Measurements from ENCODE around the gene AGPAT3. TPM values are rescaled to one million over a fixed set of nuclear protein-coding genes. Genes with fewer than 3 reads are reported as not detected.

Gene AGPAT3
- total and polyA plus RNA-seq, 10 of the 15 experiments (the other 5 are each of a cell fraction or from before 2014, with no cell fraction given) = 1.2 to 110 (median 30.8) TPM

DNA sequence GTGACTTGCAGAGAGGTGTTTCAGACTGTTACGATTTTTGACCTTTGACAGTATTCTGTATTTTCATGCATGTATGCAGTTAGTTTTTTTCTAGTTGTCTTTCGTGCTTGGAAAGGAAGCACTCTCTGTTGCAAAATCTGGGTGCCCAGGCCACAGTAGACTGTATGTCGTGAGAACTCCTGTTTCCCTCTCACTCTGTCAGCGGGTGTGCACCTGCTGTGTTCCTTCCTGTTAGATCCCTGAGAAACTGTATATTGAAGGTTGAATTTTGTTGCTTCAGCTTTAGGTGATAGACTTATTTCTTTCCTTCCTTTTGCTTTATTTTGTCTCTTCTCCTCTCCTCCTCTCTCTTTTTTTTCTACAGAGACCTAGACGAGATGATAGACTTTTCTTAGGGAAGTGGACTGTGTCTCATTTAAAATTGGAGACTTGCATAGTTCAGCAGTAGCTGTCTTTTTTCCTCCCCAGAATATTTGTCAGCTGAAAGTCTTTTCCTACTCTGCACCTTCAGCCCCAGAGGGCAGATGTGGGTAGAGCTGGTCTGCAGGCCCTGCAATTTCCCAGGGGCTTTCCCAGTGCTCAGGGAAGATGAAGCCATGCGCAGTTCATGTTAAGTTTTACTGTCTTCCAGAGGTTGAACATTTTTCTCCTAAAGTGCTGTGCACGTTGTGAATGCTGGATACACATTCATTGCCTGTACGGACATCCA, 148.5 kb downstream of the AGPAT3 start:
- H3K27ac ChIP-seq (ENCODE audit: control insufficient read depth, insufficient read depth) = peak overlapping the region; percentile 79
- POLR2A ChIA-PET = interaction anchor here (0.6 to 1.9 kb wide), 7 partner anchors 8 to 209 kb away, joined by 3 to 10 read pairs (median 4); no protein-coding TSS in a partner anchor
- SMC1A ChIA-PET (ENCODE audit: uncharacterized antibody, unreplicated experiment) = interaction anchor here (0.6 to 2.6 kb wide), 9 partner anchors 10 to 158 kb away, joined by 3 to 11 read pairs (median 3); no protein-coding TSS in a partner anchor
- H3K4me1 ChIP-seq (ENCODE audit: control insufficient read depth, insufficient read depth, low read length) = peaks cover 6% of the 10 kb centered on the region
- CTCF ChIA-PET = interaction anchor here (0.6 to 2.0 kb wide), 8 partner anchors 8 to 1123 kb away, joined by 3 to 10 read pairs (median 4); no protein-coding TSS in a partner anchor
- H3K79me2 ChIP-seq (ENCODE audit: control insufficient read depth, insufficient read depth, low read length) = peaks cover 67% of the 10 kb centered on the region
- H3K9ac ChIP-seq (ENCODE audit: control insufficient read depth, insufficient read depth, low read length) = peak overlapping the region; percentile 82
- H3K4me3 ChIP-seq = peak overlapping the region; percentile 88
- H3K36me3 ChIP-seq (ENCODE audit: control insufficient read depth in 2 of 2, insufficient read depth in 2 of 2, low read length in 1 of 2) = no peaks in the 10 kb centered on the region
- ATAC-seq (peak; percentile 56), DNase-seq (ENCODE audit: low read depth, low spot score) (peak; percentile 32), FAIRE-seq (peak; percentile 59)
- no peaks in the 10 kb centered on the region for H4K20me1 ChIP-seq (ENCODE audit: control insufficient read depth, insufficient read depth)
- no peak overlapping the region for H2AFZ ChIP-seq (ENCODE audit: control insufficient read depth, low read depth, low read length)
- no peaks in the 10 kb centered on the region for H3K9me3 ChIP-seq (replicated peaks; ENCODE audit: control insufficient read depth, insufficient read depth, low read length)
- H3K4me2 ChIP-seq (ENCODE audit: control insufficient read depth, insufficient read depth) = peak overlapping the region; percentile 95
- intact Hi-C loops (cut with micrococcal nuclease; ENCODE audit: unreplicated experiment) (no loop called here), in situ Hi-C loops (cut with MboI) (no loop called here)
- BruUV-seq (replicated peaks) = TSS peak; percentile 52
- H3K27me3 ChIP-seq (replicated peaks in 1 of 2; ENCODE audit: control insufficient read depth in 2 of 2, insufficient read depth in 2 of 2, low read length in 1 of 2) = no peaks in the 10 kb centered on the region
- WGBS (ENCODE audit: insufficient coverage, insufficient replicate concordance, low lambda C conversion rate, missing lambda C conversion rate) = 1% methylated on average over 8 of the region's 8 CpGs
- RAD21 ChIA-PET (ENCODE audit: unreplicated experiment) = interaction anchor here (0.9 to 1.8 kb wide), 4 partner anchors 10 to 780 kb away, joined by 4 to 7 read pairs (median 4); no protein-coding TSS in a partner anchor
- TF ChIP-seq GABPA (IDR thresholded peaks at IDR 0.05; ENCODE audit: low read depth) (no peak), STAT1 (conservative IDR thresholded peaks at IDR 0.05) (no peak), ESRRA (IDR thresholded peaks at IDR 0.05; ENCODE audit: low read length) (no peak), EP300 (IDR thresholded peaks at IDR 0.05; ENCODE audit: borderline replicate concordance in 1 of 2, control insufficient read depth in 1 of 2, low read depth in 2 of 2, low read length in 2 of 2) (peak in 1 of 2 experiments; percentile 45; a peak in 1 of 4 replicates), CBX5 (IDR thresholded peaks at IDR 0.05; ENCODE audit: low read depth) (no peak), RUNX3 (IDR thresholded peaks at IDR 0.05; ENCODE audit: low read length) (peak; percentile 3; the same call in 1 of the 2 replicates), ETV6 (conservative IDR thresholded peaks at IDR 0.05 in 1 of 2, IDR thresholded peaks at IDR 0.05 in 1 of 2; ENCODE audit: borderline replicate concordance in 1 of 2, low read depth in 1 of 2) (no peak), ZNF622 (IDR thresholded peaks at IDR 0.05) (no peak), CREB1 (IDR thresholded peaks at IDR 0.05; ENCODE audit: low read depth) (no peak), NRF1 (conservative IDR thresholded peaks at IDR 0.05; ENCODE audit: low read depth, low read length) (no peak), NR2C2 (IDR thresholded peaks at IDR 0.05; ENCODE audit: borderline replicate concordance, control insufficient read depth, insufficient read length, low read depth) (no peak), ATF7 (IDR thresholded peaks at IDR 0.05; ENCODE audit: low read depth) (no peak), BHLHE40 (IDR thresholded peaks at IDR 0.05; ENCODE audit: borderline replicate concordance in 1 of 2, low read depth in 2 of 2, low read length in 1 of 2) (0 out of 4 replicates have a peak, but pooled peaks of 1 of the 2 experiments have one; percentile 3), ZNF217 (IDR thresholded peaks at IDR 0.05) (no peak), HDAC6 (IDR thresholded peaks at IDR 0.05; ENCODE audit: unreplicated experiment) (no peak), GATAD2B (conservative IDR thresholded peaks at IDR 0.05; ENCODE audit: low read depth) (no peak)
- TF ChIP-seq, protein P1, sequence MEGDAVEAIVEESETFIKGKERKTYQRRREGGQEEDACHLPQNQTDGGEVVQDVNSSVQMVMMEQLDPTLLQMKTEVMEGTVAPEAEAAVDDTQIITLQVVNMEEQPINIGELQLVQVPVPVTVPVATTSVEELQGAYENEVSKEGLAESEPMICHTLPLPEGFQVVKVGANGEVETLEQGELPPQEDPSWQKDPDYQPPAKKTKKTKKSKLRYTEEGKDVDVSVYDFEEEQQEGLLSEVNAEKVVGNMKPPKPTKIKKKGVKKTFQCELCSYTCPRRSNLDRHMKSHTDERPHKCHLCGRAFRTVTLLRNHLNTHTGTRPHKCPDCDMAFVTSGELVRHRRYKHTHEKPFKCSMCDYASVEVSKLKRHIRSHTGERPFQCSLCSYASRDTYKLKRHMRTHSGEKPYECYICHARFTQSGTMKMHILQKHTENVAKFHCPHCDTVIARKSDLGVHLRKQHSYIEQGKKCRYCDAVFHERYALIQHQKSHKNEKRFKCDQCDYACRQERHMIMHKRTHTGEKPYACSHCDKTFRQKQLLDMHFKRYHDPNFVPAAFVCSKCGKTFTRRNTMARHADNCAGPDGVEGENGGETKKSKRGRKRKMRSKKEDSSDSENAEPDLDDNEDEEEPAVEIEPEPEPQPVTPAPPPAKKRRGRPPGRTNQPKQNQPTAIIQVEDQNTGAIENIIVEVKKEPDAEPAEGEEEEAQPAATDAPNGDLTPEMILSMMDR (IDR thresholded peaks at IDR 0.05 in 2 of 3, conservative IDR thresholded peaks at IDR 0.05 in 1 of 3; ENCODE audit: control insufficient read depth in 2 of 3, extremely low read depth in 1 of 3, insufficient read depth in 1 of 3, low read depth in 3 of 3, low read length in 3 of 3) = peak in 1 of 3 experiments; percentile 33; a peak in 2 of 6 replicates
- TF ChIP-seq, protein P2, sequence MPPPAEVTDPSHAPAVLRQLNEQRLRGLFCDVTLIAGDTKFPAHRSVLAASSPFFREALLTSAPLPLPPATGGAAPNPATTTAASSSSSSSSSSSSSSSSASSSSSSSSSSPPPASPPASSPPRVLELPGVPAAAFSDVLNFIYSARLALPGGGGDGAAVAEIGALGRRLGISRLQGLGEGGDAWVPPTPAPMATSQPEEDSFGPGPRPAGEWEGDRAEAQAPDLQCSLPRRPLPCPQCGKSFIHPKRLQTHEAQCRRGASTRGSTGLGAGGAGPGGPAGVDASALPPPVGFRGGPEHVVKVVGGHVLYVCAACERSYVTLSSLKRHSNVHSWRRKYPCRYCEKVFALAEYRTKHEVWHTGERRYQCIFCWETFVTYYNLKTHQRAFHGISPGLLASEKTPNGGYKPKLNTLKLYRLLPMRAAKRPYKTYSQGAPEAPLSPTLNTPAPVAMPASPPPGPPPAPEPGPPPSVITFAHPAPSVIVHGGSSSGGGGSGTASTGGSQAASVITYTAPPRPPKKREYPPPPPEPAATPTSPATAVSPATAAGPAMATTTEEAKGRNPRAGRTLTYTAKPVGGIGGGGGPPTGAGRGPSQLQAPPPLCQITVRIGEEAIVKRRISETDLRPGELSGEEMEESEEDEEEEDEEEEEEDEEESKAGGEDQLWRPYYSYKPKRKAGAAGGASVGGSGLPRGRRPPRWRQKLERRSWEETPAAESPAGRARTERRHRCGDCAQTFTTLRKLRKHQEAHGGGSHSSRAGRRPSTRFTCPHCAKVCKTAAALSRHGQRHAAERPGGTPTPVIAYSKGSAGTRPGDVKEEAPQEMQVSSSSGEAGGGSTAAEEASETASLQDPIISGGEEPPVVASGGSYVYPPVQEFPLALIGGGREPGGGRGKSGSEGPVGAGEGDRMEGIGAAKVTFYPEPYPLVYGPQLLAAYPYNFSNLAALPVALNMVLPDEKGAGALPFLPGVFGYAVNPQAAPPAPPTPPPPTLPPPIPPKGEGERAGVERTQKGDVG (CRISPR knock-in tag; IDR thresholded peaks at IDR 0.05) = no peak
